ENCODE measurements around the gene THSD1.
A peak's percentile ranks its signal among the peaks of the same experiment; 100 is the strongest.

THSD1 gene

DNA sequence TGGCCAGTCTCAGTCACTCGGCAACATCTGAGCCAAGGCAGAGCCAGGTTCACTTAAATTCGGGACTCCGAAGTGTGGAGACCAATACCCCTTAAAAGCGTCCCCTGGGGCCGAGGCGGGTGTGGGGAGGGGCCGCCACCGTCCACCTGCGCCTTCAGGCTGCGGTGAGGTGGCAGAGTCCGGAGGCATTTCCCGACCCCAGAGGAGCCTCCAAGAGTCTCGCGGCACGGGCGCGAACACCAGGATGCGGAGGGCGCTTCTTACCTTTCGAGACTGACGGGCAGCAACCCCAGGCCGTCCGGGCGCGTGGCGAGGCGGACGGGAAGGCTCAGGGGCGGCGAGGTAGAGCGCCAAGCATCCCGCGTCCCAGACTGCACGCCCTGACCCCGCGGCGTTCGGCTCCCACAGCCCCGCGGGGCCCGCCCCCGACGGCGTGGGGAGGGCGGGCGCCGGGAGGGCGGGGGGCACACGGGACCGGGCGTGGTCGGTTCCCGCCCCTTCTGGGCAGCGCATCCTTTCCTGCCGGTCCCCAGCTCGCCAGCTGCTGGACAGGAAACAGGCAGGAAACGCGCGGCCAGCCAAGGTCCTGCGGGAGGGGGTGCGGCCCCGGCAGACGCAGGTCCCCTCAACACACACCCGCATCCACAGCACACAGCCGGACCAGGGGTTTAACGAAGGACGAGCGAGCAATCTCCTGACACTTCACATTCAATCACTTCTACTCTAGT, at the start of gene THSD1:
Gene THSD1 (minus strand): TSS at position 406 of the 728 bp plus-strand sequence. CDS start 3,572 bp downstream, outside the sequence.
- no peak for DNase-seq (ENCODE audit: low read depth in 2 of 2)

GRCh38 chr13:52455677-52456041, 49.7 kb upstream of the THSD1 start:
- peak; percentile 52 to 53 for DNase-seq (ENCODE audit: low read depth in 2 of 2)

DNA sequence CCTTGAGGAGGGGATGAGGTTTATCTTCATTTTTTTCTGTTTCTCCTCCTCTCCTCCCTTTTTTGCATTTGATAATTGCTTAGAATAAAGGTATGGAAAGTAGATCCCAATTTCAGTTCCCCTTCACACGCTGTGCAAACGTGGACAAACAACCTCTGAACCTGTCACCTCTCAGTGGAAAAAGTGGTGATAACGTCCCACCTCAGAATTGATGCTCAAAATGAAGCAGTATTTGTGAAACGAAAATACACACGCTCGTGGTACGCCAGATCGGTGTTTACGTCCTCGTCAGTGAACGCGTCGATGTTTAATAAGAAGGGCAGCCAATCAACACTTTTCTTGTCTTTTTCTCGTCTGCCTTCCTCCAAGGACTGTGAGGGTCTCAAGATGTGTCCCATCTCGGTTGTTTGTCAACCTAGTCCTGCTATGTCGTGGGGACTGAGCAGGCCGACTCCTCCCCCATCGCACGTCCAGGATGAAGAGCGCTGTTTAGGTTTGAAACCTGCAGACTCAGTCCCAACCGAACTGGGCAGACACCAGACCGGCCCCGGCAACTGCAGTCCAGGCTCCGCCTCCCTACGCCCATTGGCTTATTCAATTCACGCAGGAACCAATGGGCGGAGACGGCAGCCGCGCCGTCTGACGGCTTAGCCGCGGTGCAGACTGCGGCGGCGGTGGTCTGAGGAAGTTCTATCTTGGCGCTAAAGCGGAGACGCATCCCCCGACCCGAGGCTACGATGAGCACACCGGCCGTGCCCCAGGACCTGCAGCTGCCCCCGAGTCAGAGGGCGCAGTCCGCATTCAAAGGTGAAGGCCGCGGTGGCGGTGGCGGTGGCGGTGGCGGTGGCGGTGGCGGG, 49.1 kb upstream of the THSD1 start, which contains the start of gene CKAP2:
Gene CKAP2 (plus strand): TSS at position 659 of the 857 bp plus-strand sequence. CDS start 79 bp downstream, at position 738.
- peak; percentile 82 to 85 for DNase-seq (ENCODE audit: low read depth in 2 of 2)

GRCh38 chr13:52454459-52454819, 48.5 kb upstream of the THSD1 start:
- DNase-seq (ENCODE audit: low read depth in 2 of 2): no peak

GRCh38 chr13:52452470-52452869, 46.5 kb upstream of the THSD1 start:
- DNase-seq (ENCODE audit: low read depth in 2 of 2): no peak

GRCh38 chr13:52451135-52451804, 45.3 kb upstream of the THSD1 start:
- no peak for DNase-seq (ENCODE audit: low read depth in 2 of 2)

- no peak for DNase-seq (ENCODE audit: low read depth in 2 of 2)
These were observed 44.8 kb upstream of the THSD1 start for GRCh38 chr13:52450793-52451116.

GRCh38 chr13:52450012-52450792, 44.2 kb upstream of the THSD1 start, which contains the start of gene VPS36:
VPS36 (minus strand) TSS chr13:52450634; CDS start chr13:52450594, 40 bp downstream.
- DNase-seq (ENCODE audit: low read depth in 2 of 2): peak; percentile 87 to 91

- no peak for DNase-seq (ENCODE audit: low read depth in 2 of 2)
These were observed 43.5 kb upstream of the THSD1 start for GRCh38 chr13:52449331-52450011.

DNA sequence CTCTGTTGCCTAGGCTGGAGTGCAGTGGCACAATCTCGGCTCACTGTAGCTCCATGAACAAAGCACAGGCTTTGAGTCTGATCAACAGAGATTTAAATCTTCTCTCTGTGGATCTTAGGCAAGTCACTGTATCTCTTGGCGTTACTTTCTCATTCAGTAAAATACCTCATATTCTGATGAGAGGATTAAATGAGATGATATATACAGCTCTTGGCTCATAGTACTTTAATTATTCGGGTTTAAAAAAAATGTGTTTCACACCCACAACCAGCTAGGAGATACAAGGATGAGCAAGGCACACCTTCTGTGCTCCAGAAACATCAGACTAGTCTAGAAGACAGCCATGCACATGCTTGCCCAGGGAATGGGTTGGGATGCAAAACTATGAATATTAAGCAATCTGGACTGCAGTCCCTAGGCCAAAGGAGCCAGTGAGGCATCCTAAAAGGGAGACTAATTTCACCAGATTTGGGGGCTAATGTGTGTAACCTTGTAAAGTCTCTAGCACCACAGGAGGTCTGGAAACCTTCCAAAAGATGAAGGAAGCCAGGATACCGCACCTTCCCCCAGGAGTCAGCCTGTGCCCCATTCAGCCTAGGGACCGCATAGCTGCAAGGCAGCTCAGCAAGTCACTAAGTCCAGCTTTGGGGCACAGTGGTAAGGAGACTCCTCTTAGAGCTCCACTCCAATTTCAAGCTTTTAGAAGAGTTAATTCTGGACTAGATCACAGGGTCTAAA, 42.0 kb upstream of the THSD1 start:
- no peak for DNase-seq (ENCODE audit: low read depth in 2 of 2)

DNA sequence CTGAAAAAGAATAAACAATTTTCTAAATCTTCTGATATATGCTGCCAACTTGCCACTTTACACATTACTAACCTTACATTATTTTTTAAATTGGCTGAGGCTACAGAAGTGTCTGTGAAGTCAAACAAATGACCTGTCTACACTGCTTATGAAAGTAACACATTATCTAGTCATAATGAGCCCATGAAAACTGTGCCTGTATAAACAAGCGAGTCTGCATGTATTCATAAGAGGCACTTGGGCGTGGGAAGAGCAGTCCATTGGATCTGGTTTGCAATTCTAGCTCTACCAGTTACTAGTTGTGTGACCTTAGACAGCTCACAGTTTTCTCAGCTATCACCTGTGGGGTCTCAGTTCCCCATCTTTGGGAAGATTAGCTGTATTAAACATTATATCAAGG, 41.4 kb upstream of the THSD1 start:
- no peak for DNase-seq (ENCODE audit: low read depth in 2 of 2)

GRCh38 chr13:52446265-52446664, 40.3 kb upstream of the THSD1 start:
- DNase-seq (ENCODE audit: low read depth in 2 of 2): no peak

DNA sequence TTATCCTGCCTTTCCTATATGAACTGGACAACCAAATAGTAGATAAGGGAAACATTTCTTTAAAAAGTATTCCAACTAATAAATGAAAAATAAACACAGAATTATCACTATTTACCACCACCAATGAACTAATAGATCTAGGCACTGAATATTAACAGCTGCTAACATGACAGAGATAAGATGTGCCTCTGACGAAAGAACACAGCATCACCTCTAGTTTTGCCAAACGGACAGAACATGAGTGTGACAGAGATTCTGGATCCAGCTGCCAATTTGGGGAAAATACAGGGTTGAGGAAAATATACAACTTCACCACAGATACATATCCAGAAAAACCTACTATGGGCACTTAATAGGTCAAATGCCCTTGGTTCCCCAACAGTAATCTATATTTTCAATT, 26.5 kb upstream of the THSD1 start:
- no peak for DNase-seq (ENCODE audit: low read depth in 2 of 2)

DNA sequence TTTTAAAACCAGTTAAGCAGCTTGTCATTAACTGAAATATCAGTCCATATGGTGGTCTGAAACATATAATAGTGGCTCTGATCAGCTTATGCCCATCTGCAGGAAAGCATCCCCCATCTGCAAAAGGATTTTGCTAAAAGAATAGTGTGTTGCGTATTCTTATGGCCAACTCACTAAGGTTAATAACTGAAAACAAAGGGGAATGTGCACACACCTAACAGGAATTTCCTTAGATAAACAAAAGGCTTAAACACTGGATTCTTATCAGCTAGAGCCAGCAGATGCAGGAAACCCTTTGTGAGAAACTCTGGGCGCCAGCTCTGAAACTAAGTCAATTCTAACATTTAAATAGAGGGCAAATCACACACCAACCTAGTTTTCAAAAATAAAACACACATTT, 22.3 kb upstream of the THSD1 start:
- no peak for DNase-seq (ENCODE audit: low read depth in 2 of 2)

- no peak for DNase-seq (ENCODE audit: low read depth in 2 of 2)
These were observed 15.2 kb upstream of the THSD1 start for GRCh38 chr13:52421216-52421615.

DNA sequence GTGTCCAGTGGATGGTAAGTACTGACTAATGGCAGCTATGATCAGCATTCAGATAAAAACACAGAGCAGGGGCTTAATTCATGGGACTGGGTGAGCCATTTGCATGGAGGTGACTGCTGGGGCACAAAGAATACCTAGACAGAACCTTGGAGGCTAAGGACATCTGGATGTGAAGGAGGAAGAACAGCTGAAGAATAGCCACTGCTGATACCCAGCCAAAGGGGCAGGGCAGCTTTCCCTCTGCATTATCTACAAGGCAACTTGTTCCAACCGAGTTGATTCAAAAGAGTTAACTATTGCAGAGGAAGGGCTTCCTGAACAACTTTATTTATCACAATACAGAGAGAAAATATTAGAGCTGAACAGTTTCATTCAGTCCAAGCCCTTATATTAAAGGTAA, 13.1 kb upstream of the THSD1 start:
- DNase-seq (ENCODE audit: low read depth in 2 of 2): no peak

DNA sequence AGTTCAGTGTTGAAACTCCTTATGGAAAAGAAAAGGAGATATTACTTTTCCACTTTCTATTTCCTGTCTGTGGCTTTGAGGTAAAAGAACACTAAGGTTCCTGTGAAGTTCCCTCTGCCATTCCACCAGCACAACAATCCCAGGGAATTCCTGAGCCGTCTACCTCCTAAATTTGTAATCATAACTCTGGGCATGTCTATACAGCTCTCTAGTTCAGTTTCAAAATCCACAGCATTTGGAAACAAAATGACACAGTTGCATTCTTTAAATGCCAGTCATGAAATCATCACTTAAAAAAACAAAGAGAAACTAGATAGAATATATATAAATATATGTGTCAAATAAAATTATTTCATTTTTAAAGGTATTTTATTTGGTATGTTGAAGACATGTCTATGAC, 9.0 kb upstream of the THSD1 start:
- no peak for DNase-seq (ENCODE audit: low read depth in 2 of 2)

DNA sequence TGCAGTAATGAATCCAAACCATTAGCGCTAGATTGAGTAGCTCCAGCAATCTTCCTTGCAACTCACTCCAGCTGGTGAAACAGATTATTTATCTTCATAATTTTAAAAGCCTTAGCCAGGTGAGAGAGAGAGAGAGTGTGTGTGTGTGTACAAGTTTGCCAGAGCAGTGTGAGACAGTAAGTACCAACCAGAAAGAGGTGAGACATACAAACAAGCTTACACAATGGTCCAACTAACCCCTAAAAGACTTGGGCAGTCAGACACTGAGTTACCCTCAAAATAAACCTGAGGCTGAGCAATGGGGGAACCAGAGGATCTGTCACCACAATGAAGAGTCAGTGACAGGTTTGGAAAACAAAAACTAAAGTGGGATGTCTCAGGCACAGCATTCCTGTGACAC, 8.1 kb upstream of the THSD1 start:
- DNase-seq (ENCODE audit: low read depth in 2 of 2): no peak

GRCh38 chr13:52412128-52412527, 6.2 kb upstream of the THSD1 start:
- DNase-seq (ENCODE audit: low read depth in 2 of 2): no peak

DNA sequence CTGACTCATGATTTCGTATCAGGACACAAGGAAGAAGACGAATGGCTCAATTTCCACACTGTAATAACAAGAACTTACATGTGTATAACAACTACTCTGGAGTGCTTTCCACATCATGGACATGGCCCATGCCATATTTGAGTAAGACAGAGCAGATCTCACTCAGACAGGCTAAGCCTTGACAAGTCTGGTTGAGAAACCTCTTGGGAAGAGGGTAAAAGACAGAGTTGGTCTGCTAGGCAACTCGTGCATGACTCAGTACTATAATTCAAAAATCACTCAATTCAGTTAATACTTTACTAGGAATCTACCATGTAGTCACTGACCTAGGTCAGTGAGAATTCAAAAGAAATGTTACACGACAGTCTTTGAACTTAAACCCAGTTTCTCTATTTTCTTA, 5.7 kb upstream of the THSD1 start:
- no peak for DNase-seq (ENCODE audit: low read depth in 2 of 2)

All from activated CD8-positive, alpha-beta memory T cell treated with anti-CD3 and anti-CD28 coated beads for 4 hours (primary cell).